Epithelial cell of proximal tubule (primary cell): ENCODE data around the gene CAPN14. TPM values are rescaled to one million over a fixed set of nuclear protein-coding genes. Genes with fewer than 3 reads are reported as not detected.

Experiments used
- DNase-seq: peaks from one replicate; pipeline ENCODE4 v3.0.0-alpha.2; 2011; ENCODE audit warnings: low read depth
- H3K4me3 ChIP-seq: 2 replicates; pipeline ENCODE4 v1.5.1; 2011; ENCODE audit warnings: low read depth, mild to moderate bottlenecking, low read length
- total RNA-seq: library from RNA; depleted of rRNA; stranded (reverse); fragments of >200 nt; gene quantifications from 2 replicates; pipeline ENCODE4 v1.2.3, GENCODE V29; 2015
- TF ChIP-seq, protein P1 (sequence below): conservative IDR thresholded peaks from 2 replicates; pipeline ENCODE4 v1.5.1; 2012; ENCODE audit warnings: low read depth, mild to moderate bottlenecking, low read length

CAPN14 gene
- total RNA-seq, 1 donor from 2014 or later = 0.46 TPM

DNA sequence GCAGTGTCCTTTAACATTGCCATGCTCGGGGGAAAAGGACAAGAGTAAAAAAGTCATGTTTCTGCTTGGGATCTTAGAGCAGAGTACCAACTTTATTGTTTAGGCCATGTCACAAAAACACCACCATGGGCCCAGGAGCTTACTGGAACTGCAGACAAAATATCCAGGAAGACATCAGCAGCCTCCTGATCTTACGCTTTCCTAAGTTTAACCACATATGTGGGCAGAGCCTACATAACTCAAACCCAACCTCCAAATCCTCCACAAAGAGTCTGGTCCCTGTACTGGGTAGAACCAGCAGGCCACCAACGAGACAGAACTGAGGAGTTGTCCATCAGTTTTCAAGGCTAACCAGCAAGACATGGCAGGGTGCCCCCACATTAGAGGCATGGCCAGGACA lies 89.4 kb downstream of the CAPN14 start:
- no peak for DNase-seq
- no peak overlapping the region for H3K4me3 ChIP-seq
- TF ChIP-seq, protein P1, sequence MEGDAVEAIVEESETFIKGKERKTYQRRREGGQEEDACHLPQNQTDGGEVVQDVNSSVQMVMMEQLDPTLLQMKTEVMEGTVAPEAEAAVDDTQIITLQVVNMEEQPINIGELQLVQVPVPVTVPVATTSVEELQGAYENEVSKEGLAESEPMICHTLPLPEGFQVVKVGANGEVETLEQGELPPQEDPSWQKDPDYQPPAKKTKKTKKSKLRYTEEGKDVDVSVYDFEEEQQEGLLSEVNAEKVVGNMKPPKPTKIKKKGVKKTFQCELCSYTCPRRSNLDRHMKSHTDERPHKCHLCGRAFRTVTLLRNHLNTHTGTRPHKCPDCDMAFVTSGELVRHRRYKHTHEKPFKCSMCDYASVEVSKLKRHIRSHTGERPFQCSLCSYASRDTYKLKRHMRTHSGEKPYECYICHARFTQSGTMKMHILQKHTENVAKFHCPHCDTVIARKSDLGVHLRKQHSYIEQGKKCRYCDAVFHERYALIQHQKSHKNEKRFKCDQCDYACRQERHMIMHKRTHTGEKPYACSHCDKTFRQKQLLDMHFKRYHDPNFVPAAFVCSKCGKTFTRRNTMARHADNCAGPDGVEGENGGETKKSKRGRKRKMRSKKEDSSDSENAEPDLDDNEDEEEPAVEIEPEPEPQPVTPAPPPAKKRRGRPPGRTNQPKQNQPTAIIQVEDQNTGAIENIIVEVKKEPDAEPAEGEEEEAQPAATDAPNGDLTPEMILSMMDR = peak; percentile 15

DNA sequence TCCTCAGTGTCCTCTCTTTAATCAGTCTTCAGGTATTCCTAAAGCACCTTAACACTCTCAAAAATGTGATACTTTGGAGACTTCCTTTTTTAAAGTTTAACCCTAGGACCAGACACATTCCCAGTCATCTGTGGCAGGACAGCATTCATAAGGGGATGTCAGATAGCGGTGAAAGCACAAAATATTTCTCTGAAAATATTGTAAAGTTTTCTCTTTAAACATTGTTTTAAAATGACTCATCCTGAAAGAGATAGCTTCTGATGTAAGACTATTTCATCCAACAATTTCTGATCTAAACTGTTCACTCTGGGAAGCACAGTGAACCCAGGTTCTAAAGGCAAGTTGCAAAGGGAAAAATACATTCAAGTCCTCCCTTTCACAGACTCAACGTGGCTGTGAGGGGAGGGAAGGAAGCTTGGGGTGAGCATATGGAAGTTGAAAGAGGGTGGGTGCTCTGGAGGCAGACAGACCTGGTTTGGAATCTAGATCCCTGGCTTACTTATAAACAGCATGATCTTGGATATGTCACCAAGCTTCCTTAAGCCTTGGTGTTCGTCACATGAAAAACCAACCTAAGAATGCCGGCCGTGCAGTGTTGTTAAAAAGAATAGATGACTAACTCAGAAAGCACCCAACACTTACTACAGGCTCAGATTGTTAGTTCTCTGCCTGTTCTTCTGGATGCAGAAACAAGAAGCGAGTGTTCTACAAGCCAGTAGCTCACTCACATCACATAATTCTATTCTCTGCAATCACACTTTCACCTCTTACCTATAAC lies 91.2 kb downstream of the CAPN14 start:
- peak; percentile 68 for DNase-seq
- H3K4me3 ChIP-seq = peak overlapping the region; percentile 25
- TF ChIP-seq, protein P1 = no peak

DNA sequence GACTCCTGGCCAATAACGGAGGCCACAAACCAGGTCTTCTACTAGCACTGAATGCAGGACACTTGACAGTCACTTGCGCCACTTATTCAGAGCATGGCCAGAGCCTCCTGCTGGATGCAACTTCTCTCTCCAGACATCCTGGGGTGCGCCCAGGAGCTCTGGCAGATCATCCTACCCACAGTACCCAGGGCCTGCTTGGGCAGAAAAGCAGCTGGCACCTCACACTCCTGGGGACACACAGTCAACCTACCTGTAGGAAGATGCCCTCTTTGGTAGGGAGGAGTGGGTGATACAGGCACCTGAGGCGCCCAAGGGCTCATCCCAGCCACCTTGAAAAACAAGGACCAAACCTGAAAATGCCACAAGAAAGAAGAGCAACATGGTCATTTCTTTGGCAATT lies 92.4 kb downstream of the CAPN14 start:
- no peak overlapping the region for H3K4me3 ChIP-seq
- TF ChIP-seq, protein P1 = no peak
- no peak for DNase-seq

Other genes with a start within 250 kb of the CAPN14 start
- gene GALNT14, start 79.1 kb downstream of the CAPN14 start, total RNA-seq = 80.7 and 90.4 TPM in 2 replicates
- gene EHD3, start 16.6 kb upstream of the CAPN14 start, total RNA-seq = 4.6 and 5.0 TPM in 2 replicates
- gene XDH, start 197.2 kb upstream of the CAPN14 start, total RNA-seq = 1.0 and 2.2 TPM in 2 replicates